Measurements from ENCODE around the gene MYO10.

Gene MYO10

GRCh38 chr5:16965581-16965980 lies 29.5 kb upstream of the MYO10 start:
- DNase-seq (ENCODE audit: extremely low read depth, insufficient read length) = no peak
- no peaks in the 10 kb centered on the region for H3K36me3 ChIP-seq (ENCODE audit: control insufficient read depth, insufficient read depth, low read length)
- TF ChIP-seq CTCF (IDR thresholded peaks at IDR 0.05; ENCODE audit: insufficient read depth, low read length, poor library complexity, severe bottlenecking) = no peak

GRCh38 chr5:16963821-16964220 lies 27.7 kb upstream of the MYO10 start:
- TF ChIP-seq CTCF (IDR thresholded peaks at IDR 0.05; ENCODE audit: insufficient read depth, low read length, poor library complexity, severe bottlenecking) = no peak
- Histone ChIP-seq H3K36me3 (ENCODE audit: control insufficient read depth, insufficient read depth, low read length) (no peaks in the 10 kb centered on the region), H3K4me3 (replicated peaks; ENCODE audit: low read depth, low read length) (no peak overlapping the region), H3K27me3 (replicated peaks; ENCODE audit: control insufficient read depth, insufficient read depth, low read length) (no peaks in the 10 kb centered on the region)
- DNase-seq (ENCODE audit: extremely low read depth, insufficient read length) = no peak

More at GRCh38 chr5:16965581-16965980, 29.5 kb upstream of the MYO10 start:
- Histone ChIP-seq H3K4me3 (replicated peaks; ENCODE audit: low read depth, low read length) (no peak overlapping the region), H3K27me3 (replicated peaks; ENCODE audit: control insufficient read depth, insufficient read depth, low read length) (no peaks in the 10 kb centered on the region)

- Histone ChIP-seq H3K36me3 (ENCODE audit: control insufficient read depth, insufficient read depth, low read length) (no peaks in the 10 kb centered on the region), H3K27me3 (replicated peaks; ENCODE audit: control insufficient read depth, insufficient read depth, low read length) (no peaks in the 10 kb centered on the region), H3K4me3 (replicated peaks; ENCODE audit: low read depth, low read length) (no peak overlapping the region)
- no peak for DNase-seq (ENCODE audit: extremely low read depth, insufficient read length)
- TF ChIP-seq CTCF (IDR thresholded peaks at IDR 0.05; ENCODE audit: insufficient read depth, low read length, poor library complexity, severe bottlenecking) = no peak
Measured at GRCh38 chr5:16961131-16961530, 25.0 kb upstream of the MYO10 start.

GRCh38 chr5:16957304-16958196 lies 21.5 kb upstream of the MYO10 start:
- H3K4me3 ChIP-seq (replicated peaks; ENCODE audit: low read depth, low read length) = no peak overlapping the region
- H3K36me3 ChIP-seq (ENCODE audit: control insufficient read depth, insufficient read depth, low read length) = no peaks in the 10 kb centered on the region
- TF ChIP-seq CTCF (IDR thresholded peaks at IDR 0.05; ENCODE audit: insufficient read depth, low read length, poor library complexity, severe bottlenecking) = no peak
- H3K27me3 ChIP-seq (replicated peaks; ENCODE audit: control insufficient read depth, insufficient read depth, low read length) = no peaks in the 10 kb centered on the region
- no peak for DNase-seq (ENCODE audit: extremely low read depth, insufficient read length)

GRCh38 chr5:16953729-16954128 lies 17.6 kb upstream of the MYO10 start:
- H3K27me3 ChIP-seq (replicated peaks; ENCODE audit: control insufficient read depth, insufficient read depth, low read length) = no peaks in the 10 kb centered on the region
- H3K4me3 ChIP-seq (replicated peaks; ENCODE audit: low read depth, low read length) = no peak overlapping the region
- DNase-seq (ENCODE audit: extremely low read depth, insufficient read length) = no peak
- no peak for TF ChIP-seq CTCF (IDR thresholded peaks at IDR 0.05; ENCODE audit: insufficient read depth, low read length, poor library complexity, severe bottlenecking)
- no peaks in the 10 kb centered on the region for H3K36me3 ChIP-seq (ENCODE audit: control insufficient read depth, insufficient read depth, low read length)

Measured in GM06990 (cell line).